HG02938 (cell line): ENCODE results near the gene MAPT.
"Not testable (repeated sequence)": the region's sequence is repeated elsewhere in the genome, so short reads cannot be mapped to it uniquely, and the experiment has no call there.

Source experiments
- ATAC-seq: cut with Tn5 transposase; IDR thresholded peaks from one replicate; pipeline ENCODE4 v1.9.1; 2021; ENCODE audit warnings: mild to moderate bottlenecking, moderate library complexity; ENCODE audit not compliant: unreplicated experiment

Gene MAPT

GRCh38 chr17:45923511-45924268 is 29.3 kb downstream of the MAPT start:
- no peak for ATAC-seq

DNA sequence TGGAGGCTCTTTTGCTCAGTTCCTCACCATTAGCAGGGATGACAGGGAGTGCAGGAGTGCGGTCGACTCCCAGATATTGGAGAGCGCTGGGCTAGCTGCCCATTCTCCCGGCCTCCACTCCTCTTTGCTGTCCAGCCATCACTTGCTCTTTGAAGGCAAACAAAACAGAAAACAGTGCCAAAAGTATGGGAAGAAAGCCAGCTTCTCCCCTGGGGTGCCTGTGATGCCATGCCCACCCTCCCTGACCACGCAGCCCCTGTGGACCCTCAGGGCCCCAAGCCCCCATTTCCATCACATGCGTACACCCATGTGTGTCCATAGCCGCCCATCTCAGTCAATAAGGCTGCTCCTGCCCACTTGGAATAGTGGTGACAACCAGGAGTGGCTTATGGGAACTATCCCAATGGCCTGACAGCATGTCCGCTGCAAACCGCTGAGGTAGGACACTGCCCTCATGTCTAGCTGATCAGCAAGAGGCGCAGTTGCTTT is 30.0 kb downstream of the MAPT start:
- ATAC-seq = no peak

GRCh38 chr17:45925311-45925710 is 31.0 kb downstream of the MAPT start:
- ATAC-seq = no peak

GRCh38 chr17:45927247-45927646 is 32.9 kb downstream of the MAPT start:
- no peak for ATAC-seq

DNA sequence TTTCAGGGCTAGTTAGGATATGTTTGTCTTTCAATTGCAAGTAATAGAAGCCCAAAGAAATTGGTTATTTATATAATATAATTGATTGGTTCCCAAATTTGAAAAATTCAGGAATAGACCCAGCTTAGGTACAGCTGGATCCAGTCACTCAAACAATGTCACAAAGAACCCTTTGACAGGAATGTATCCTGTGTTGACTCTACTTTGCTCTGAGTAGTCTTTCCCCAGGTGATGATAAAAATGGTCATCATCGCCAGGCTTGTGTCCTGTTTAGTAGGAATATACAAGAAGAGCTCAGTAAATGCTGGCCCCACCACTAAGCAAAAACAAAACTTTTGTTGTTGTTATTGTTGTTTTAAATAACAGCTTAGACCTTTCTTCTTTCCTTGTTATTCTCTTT is 35.0 kb downstream of the MAPT start:
- no peak for ATAC-seq

DNA sequence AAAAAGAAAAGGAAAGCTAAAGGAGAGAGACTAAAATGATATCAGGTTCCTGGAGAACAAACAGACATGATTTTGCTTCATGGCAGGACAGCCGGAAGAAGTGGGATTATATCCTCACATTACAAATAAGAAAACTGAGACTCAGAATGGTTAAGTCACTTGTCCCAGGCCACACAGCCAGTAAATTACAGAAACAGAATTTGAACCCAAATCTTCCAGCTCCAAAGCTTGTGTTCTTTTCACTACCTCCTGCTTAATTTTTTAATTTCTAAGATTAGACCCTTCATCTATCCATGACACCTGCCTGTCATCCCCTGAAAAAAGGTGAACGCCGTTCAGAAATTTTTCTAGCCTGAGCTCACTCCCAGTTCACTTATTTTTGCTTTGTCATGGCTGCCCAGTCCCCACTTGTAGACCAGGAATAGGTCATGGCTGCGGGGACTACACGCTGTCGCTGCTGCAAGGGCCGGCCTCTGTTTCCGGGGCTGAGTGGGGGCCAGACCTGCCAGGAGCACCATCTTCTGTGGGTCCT is 36.1 kb downstream of the MAPT start:
- ATAC-seq = no peak

GRCh38 chr17:45931677-45932076 is 37.3 kb downstream of the MAPT start:
- no peak for ATAC-seq

DNA sequence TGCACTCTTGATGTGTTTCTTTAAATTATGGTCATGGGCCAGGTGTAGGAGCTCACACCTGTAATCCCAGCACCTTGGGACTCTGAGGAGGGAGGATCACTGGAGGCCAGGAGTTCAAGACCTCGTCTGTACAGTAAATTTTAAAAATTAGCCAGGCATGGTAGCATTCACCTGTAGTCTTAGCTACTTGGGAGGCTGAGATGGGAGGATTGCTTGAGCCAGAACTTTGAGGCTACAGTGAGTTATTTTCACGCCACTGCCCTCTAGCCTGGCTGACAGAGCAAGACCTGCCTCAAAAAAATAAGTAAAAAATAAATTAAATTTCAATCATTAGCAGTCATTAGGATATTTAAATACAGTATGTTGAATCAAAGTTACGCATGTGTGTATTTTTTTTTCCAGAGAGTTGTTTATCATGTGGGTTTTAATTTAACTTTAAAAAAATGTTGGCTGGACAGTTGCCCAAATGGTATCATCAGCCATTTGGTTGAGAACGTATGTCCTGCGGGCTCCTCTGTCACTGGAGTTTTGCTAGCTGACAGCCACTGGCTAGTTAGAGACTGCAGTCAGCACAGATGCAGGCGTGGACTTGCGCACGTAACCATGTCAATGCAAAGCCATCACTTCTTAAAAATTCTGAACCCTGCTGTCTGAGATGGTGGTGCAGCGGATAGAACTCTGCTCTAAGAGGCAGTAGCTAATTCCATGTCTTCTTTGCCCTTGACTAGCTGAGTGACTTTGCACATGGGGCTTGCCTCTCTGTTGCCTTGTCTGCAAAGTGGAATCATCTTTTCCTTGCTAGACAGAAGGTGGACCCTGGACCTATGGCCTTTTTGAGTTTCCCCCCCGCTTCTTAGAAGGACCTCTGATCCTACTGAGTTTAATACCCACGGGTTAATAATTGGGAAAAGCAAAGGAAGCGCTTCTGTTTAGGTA is 40.0 kb downstream of the MAPT start:
- no peak for ATAC-seq

GRCh38 chr17:45935197-45935709 is 40.9 kb downstream of the MAPT start:
- ATAC-seq = no peak

GRCh38 chr17:45935710-45936509 is 41.6 kb downstream of the MAPT start:
- ATAC-seq = no peak

- ATAC-seq = no peak
Observed at GRCh38 chr17:45936610-45937009, 42.3 kb downstream of the MAPT start.

GRCh38 chr17:45937186-45937585 is 42.8 kb downstream of the MAPT start:
- ATAC-seq = not testable (repeated sequence)

GRCh38 chr17:45939395-45939794 is 45.0 kb downstream of the MAPT start:
- no peak for ATAC-seq

DNA sequence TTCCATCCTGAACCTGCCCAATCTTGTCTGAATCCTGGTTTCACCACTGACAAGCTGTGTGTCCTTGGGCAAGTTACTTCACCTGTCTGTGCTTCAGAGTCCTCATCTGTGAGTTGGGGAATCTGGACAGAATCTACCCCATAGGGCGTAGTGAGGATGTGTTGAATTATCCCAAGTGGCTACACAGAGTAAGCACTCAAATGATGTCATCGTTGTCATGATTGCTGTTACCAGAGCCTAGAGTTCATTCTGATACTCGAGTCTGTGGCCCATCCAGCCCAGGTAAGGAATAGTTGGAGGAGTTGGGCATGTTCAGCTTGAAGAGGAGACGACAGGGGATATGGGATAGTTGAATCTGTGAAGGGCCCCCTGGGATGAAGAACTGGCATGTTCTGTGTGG is 45.9 kb downstream of the MAPT start:
- no peak for ATAC-seq

- no peak for ATAC-seq
Observed at GRCh38 chr17:45940826-45941225, 46.5 kb downstream of the MAPT start.

- ATAC-seq = no peak
Observed at GRCh38 chr17:45941395-45941794, 47.0 kb downstream of the MAPT start.

DNA sequence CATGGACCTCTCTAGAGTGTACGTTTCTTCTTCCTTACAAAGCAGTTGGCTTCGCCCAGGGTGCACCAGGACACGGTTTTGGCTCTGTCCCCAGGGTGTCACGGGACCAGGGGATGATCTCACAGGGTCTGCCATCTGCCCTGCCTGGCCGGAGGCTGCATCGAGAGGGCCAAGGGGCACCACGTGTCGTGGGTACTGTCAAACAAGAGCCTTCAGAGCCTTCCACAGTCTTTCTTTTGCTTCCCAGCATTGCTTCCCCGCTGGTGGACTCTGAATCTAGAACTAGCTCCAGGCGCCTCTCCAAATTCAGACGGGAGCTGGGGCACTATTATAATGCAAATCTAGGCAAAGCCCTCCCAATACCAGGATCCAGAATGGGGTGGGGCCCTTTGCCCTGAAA is 47.9 kb downstream of the MAPT start:
- no peak for ATAC-seq

GRCh38 chr17:45946841-45947256 is 52.5 kb downstream of the MAPT start:
- ATAC-seq = no peak

DNA sequence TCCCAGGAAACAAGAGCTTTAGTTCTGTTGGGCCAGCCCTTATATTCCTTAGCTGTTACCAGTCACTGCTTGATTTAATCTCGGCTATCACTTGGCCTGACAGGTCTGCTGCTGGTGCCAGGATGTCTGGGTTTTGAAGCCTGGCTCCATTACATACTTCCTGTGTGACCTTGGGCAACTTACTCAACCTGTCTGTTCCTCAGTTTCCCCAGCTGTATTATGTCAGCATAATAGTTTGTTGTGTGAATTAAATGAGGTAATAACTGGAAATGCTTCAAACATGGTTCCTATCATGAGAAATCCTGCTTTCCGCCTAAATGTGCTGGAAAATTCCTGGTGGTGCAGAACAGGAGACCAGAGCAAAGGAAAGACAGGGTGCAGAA is 54.1 kb downstream of the MAPT start:
- ATAC-seq = no peak

DNA sequence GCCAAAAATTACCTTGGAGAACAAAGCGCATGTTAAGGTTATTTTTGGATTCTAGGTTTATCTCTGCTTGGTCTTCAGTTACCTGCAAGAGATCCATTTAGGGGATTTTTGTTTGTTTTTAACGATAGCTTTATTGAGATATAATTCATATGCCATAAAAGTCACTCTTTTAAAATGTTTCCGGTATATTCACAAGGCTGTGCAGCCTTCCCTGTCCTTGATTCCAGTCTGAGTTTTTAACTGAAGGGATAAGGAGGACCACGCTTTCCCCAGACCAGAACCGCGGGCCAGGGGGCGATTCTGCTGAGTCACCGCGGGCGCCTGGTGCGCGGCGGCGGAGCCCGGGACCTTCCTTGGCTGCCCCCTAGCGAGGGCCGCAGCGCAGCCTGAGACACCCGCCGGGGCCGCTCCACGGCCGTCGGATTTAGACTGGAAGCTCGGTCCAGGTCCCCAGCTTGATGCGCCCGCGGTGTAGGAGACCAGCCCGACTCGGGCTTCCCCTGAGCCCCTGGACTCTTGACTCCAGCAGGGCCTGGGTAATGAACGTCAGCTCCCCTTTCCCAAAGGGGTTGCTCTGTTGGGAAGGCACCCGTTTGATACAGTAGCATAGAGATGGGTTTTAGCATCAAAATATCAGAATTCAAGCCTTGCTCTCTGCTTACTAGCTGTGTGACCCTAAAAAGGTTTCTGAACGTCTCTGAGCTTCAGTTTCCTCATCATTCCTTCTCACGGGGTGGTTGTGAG is 54.7 kb downstream of the MAPT start:
- no peak for ATAC-seq
